ENCODE measurements around the gene FBLN2. TPM values are rescaled to one million over a fixed set of nuclear protein-coding genes. Genes with fewer than 3 reads are reported as not detected.

The FBLN2 gene
- total RNA-seq, 1 experiment from 2014 or later: 0.11 TPM

DNA sequence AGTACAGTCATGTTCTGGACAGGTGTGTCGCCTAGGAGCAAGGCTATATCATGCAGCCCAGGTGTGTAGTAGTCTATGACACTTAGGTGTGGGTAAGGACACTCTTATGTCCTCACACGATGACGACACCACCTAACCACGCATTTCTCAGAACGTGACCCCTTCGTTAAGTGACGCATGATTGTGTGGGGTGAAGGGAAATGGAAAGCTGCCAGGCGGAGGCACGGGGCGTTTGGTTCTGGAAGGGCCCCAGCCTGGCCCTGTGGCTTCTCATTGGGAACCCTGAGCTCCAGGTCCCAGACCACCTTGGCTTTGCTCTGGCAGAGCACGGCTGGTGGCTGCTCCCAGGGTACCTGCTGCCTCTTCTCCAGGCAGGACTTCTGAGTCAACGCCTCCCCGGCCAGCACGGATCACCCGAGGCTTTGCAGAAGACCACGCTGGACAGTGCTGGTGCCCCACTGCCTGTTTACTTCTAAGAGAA is 39.3 kb downstream of the FBLN2 start:
- no peaks in the 10 kb centered on the region for H3K79me2 ChIP-seq (ENCODE audit: low read length)
- H3K4me1 ChIP-seq (ENCODE audit: insufficient read depth, low read length): no peaks in the 10 kb centered on the region
- no peak for DNase-seq
- ChIA-PET CTCF (no interaction called here), POLR2A (ENCODE audit: unreplicated experiment) (no interaction called here)
- H3K36me3 ChIP-seq (ENCODE audit: low read depth, low read length): no peaks in the 10 kb centered on the region
- H4K20me1 ChIP-seq (ENCODE audit: low read length): no peaks in the 10 kb centered on the region
- TF ChIP-seq EZH2 (IDR thresholded peaks at IDR 0.05; ENCODE audit: low read length, unreplicated experiment): no peak
- no peak for TF ChIP-seq EZH2phosphoT487 (IDR thresholded peaks at IDR 0.05; ENCODE audit: borderline replicate concordance, low read length)
- TF ChIP-seq, protein P1, sequence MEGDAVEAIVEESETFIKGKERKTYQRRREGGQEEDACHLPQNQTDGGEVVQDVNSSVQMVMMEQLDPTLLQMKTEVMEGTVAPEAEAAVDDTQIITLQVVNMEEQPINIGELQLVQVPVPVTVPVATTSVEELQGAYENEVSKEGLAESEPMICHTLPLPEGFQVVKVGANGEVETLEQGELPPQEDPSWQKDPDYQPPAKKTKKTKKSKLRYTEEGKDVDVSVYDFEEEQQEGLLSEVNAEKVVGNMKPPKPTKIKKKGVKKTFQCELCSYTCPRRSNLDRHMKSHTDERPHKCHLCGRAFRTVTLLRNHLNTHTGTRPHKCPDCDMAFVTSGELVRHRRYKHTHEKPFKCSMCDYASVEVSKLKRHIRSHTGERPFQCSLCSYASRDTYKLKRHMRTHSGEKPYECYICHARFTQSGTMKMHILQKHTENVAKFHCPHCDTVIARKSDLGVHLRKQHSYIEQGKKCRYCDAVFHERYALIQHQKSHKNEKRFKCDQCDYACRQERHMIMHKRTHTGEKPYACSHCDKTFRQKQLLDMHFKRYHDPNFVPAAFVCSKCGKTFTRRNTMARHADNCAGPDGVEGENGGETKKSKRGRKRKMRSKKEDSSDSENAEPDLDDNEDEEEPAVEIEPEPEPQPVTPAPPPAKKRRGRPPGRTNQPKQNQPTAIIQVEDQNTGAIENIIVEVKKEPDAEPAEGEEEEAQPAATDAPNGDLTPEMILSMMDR (conservative IDR thresholded peaks at IDR 0.05; ENCODE audit: low read depth, low read length): no peak
- H3K27me3 ChIP-seq (ENCODE audit: low read length): no peaks in the 10 kb centered on the region
- no peaks in the 10 kb centered on the region for H3F3A ChIP-seq (ENCODE audit: low read length, unreplicated experiment)
- H3K27ac ChIP-seq (ENCODE audit: low read length): no peak overlapping the region
- no peaks in the 10 kb centered on the region for H3K9me3 ChIP-seq (ENCODE audit: low read length)
- no TSS peak for BruUV-seq (replicated peaks)
- intact Hi-C loops (cut with micrococcal nuclease): no loop called here
- no peak overlapping the region for H2AFZ ChIP-seq (ENCODE audit: low read length)
- no peak for ATAC-seq
- no peaks in the 10 kb centered on the region for H3K9me2 ChIP-seq (replicated peaks; ENCODE audit: low read length)
- no peak overlapping the region for H3K4me2 ChIP-seq (ENCODE audit: low read length)
- H3K9ac ChIP-seq (ENCODE audit: low read length): no peak overlapping the region
- no peak overlapping the region for H3K4me3 ChIP-seq (ENCODE audit: low read length)

DNA sequence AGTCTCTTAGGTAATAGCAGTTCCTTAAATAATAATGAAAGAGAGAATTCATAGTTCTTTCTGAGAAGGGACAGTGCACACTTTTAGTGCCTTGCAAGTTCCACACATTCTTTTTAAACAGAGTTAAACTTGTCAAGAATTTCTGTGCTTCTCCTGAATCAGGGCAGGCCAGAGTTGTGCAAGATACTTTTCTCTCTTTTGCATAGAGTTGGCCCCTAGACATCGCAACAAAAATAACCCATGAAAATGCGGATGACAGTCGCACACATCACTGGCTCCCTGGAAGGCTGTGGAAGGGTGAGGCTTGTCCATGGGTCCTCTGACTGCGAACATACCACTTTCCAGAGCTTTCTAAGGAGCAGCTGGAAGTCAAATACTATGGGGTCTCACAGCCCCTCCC is 40.1 kb downstream of the FBLN2 start:
- ChIA-PET CTCF (no interaction called here), POLR2A (ENCODE audit: unreplicated experiment) (no interaction called here)
- Histone ChIP-seq H3K4me1 (ENCODE audit: insufficient read depth, low read length) (no peaks in the 10 kb centered on the region), H3F3A (ENCODE audit: low read length, unreplicated experiment) (no peaks in the 10 kb centered on the region), H3K27ac (ENCODE audit: low read length) (no peak overlapping the region), H4K20me1 (ENCODE audit: low read length) (no peaks in the 10 kb centered on the region), H3K9me2 (replicated peaks; ENCODE audit: low read length) (no peaks in the 10 kb centered on the region), H3K9ac (ENCODE audit: low read length) (no peak overlapping the region), H3K4me3 (ENCODE audit: low read length) (no peak overlapping the region), H3K27me3 (ENCODE audit: low read length) (no peaks in the 10 kb centered on the region), H3K4me2 (ENCODE audit: low read length) (no peak overlapping the region), H3K36me3 (ENCODE audit: low read depth, low read length) (no peaks in the 10 kb centered on the region), H3K79me2 (ENCODE audit: low read length) (no peaks in the 10 kb centered on the region), H2AFZ (ENCODE audit: low read length) (no peak overlapping the region), H3K9me3 (ENCODE audit: low read length) (no peaks in the 10 kb centered on the region)
- intact Hi-C loops (cut with micrococcal nuclease): no loop called here
- no TSS peak for BruUV-seq (replicated peaks)
- ATAC-seq (no peak), DNase-seq (no peak)
- no peak for TF ChIP-seq EZH2phosphoT487 (IDR thresholded peaks at IDR 0.05; ENCODE audit: borderline replicate concordance, low read length)
- TF ChIP-seq, protein P1 (conservative IDR thresholded peaks at IDR 0.05; ENCODE audit: low read depth, low read length): no peak
- TF ChIP-seq EZH2 (IDR thresholded peaks at IDR 0.05; ENCODE audit: low read length, unreplicated experiment): no peak

DNA sequence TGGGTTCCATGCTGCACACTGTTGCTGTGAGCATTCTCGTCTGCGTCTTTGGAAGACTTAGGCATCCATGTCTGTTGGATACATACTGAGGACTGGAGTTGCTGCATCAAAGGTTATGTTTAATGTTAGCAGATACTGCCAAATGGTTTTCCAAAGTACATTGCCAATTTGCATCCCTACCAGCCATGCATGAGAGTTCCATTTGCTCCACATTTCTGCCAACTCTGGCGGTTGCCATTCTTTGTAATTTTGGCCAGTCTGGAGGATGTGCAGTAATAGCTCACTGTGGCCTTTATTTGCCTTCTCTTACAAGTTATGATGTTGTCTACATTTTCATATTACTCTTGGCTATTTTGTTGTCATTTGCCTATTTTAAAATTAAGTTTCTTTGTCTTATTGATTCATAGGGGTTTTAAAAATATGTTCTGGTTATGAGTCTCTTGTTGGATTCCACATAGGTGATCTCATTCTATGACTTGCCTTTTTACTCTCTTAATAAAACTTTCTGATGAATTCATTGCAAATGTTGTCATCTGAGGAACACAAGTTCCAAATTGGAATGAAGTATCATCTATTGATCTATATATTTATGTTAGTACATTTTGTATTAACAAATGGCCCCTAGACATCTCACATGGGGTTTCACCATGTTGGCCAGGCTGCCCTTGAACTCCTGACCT is 42.1 kb downstream of the FBLN2 start:
- ChIA-PET POLR2A (ENCODE audit: unreplicated experiment) (no interaction called here), CTCF (no interaction called here)
- Histone ChIP-seq H3K9me3 (ENCODE audit: low read length) (no peaks in the 10 kb centered on the region), H3K9ac (ENCODE audit: low read length) (no peak overlapping the region), H3K4me3 (ENCODE audit: low read length) (no peak overlapping the region), H3K27ac (ENCODE audit: low read length) (no peak overlapping the region), H3F3A (ENCODE audit: low read length, unreplicated experiment) (no peaks in the 10 kb centered on the region), H3K36me3 (ENCODE audit: low read depth, low read length) (no peaks in the 10 kb centered on the region), H3K9me2 (replicated peaks; ENCODE audit: low read length) (no peaks in the 10 kb centered on the region), H2AFZ (ENCODE audit: low read length) (no peak overlapping the region), H3K79me2 (ENCODE audit: low read length) (no peaks in the 10 kb centered on the region), H3K27me3 (ENCODE audit: low read length) (no peaks in the 10 kb centered on the region), H3K4me2 (ENCODE audit: low read length) (no peak overlapping the region), H4K20me1 (ENCODE audit: low read length) (no peaks in the 10 kb centered on the region), H3K4me1 (ENCODE audit: insufficient read depth, low read length) (no peaks in the 10 kb centered on the region)
- no peak for ATAC-seq
- DNase-seq: no peak
- TF ChIP-seq EZH2 (IDR thresholded peaks at IDR 0.05; ENCODE audit: low read length, unreplicated experiment) (no peak), EZH2phosphoT487 (IDR thresholded peaks at IDR 0.05; ENCODE audit: borderline replicate concordance, low read length) (no peak)
- TF ChIP-seq, protein P1 (conservative IDR thresholded peaks at IDR 0.05; ENCODE audit: low read depth, low read length): no peak
- BruUV-seq (replicated peaks): no TSS peak
- intact Hi-C loops (cut with micrococcal nuclease): no loop called here

Measured in PC-3 (cell line).